C4-2B (cell line): ENCODE results near the gene SLC1A4.
"Not testable (repeated sequence)": the region's sequence is repeated elsewhere in the genome, so short reads cannot be mapped to it uniquely, and the experiment has no call there.

Experiments
- H3K27ac ChIP-seq: fragments of 450-650 bp; 2 replicates; pipeline ENCODE4 v1.5.1; 2017
- ZFX ChIP-seq: fragments of 450-650 bp; IDR thresholded peaks from 2 replicates; pipeline ENCODE4 v1.6.1; 2017
- TF ChIP-seq, protein P1 (sequence below): fragments of 450-650 bp; conservative IDR thresholded peaks from 2 replicates; pipeline ENCODE4 v1.5.1; 2017; ENCODE audit warnings: mild to moderate bottlenecking

Gene SLC1A4

DNA sequence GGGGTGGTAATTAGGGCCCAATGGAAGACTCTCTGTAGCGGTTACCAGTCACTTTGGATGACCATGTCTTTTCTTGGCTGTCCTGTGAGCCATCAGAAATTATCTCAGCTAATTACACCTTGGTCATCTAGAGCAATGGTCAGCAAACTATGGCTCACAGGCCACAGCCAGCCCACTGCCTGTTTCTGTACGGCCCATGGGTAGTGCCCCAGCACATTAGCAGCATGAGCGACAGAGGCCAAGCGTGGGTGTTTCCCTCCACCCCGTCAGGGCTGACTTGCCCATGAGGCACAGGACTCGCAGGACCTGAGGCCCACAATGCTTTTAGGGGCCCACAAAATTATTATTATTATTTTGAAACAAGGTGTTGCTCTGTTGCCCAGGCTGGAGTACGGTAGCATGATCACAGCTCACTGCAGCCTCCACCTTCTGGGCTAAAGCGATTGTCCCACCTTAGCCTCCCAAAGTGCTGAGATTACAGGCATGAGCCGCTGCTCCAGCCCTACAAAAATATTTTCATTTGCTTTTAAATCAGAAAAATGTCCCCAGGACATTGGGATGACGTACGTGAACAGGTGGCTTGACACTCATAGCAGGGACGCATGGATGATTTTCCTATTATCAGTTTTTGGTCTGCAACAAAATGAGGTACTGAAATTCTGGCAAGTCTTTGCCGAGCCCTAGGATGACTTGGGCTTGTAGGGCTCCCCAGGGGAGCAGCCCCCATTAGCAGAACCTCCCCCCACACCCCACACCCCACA lies 37.7 kb downstream of the SLC1A4 start:
- H3K27ac ChIP-seq = no peak overlapping the region
- no peak for TF ChIP-seq ZFX
- TF ChIP-seq, protein P1, sequence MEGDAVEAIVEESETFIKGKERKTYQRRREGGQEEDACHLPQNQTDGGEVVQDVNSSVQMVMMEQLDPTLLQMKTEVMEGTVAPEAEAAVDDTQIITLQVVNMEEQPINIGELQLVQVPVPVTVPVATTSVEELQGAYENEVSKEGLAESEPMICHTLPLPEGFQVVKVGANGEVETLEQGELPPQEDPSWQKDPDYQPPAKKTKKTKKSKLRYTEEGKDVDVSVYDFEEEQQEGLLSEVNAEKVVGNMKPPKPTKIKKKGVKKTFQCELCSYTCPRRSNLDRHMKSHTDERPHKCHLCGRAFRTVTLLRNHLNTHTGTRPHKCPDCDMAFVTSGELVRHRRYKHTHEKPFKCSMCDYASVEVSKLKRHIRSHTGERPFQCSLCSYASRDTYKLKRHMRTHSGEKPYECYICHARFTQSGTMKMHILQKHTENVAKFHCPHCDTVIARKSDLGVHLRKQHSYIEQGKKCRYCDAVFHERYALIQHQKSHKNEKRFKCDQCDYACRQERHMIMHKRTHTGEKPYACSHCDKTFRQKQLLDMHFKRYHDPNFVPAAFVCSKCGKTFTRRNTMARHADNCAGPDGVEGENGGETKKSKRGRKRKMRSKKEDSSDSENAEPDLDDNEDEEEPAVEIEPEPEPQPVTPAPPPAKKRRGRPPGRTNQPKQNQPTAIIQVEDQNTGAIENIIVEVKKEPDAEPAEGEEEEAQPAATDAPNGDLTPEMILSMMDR = no peak

DNA sequence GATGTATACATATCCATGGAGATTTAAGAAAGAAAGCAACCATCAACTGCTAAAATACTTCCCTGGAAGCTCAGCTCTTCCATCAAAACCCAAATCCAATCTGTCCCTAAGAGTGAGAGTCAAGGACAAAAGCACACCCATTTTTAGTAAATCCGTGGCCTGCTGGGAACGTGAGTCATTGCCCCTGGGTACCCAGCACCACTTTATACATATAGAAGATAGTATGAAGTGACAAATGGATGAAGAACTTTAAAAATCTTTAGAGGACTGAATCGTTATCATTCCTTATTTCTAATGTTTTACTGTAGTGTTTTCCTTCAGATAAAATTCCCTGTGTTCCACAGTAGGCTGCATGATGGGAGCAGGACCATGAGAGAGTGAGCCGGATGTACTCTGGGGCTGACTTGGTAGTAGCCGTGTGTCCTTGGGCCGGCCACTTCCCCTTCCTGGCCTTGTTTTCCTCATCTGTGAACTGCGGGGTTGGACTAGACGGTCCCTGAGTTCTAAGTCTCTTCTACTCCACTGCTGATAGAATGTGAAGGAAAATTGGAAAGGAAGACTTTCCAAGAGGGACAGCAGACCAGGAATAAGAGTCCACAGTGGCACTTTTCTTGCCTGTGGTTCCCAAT lies 38.5 kb downstream of the SLC1A4 start:
- TF ChIP-seq, protein P1 = no peak
- TF ChIP-seq ZFX = no peak
- H3K27ac ChIP-seq = no peak overlapping the region

DNA sequence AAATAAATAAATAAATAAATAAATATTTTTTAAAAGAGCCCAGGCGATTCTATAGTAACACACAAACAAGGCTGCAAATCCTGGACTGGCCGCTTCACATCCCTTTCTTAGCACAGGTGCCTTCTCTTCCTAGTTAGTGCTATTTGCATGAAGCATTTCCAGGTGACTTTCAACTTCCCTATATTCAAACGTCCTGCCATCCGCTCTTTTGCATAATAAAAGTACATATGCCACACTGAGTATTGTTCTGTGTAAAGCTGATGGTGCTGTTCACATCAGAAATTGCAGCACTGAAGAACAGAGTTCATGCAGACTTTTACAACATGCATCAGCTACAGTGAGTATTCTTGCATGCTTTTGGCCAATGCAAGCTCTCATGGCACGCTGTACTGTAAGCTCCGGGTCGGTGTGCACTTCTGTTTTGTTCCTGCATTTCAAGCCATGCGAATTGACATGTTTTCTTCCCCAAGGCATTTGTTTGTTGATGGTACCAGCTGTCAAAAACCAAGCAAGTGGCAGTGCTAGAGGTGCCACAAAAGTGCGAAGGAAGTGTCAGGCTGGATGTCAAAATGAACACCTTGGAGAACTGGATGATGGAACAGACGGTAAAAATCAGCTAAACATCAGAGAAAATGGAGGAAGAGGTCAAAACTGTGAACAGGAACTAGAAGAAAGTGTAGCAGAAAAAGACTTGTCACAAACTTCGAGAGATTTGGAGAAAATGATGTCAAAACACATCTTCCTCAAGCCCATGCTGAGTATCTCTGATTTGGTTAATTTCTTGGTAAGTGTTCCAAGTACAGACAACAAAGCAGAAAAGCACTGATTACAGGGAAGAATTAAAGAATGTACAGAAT lies 41.5 kb downstream of the SLC1A4 start:
- no peak overlapping the region for H3K27ac ChIP-seq
- TF ChIP-seq, protein P1 = no peak
- TF ChIP-seq ZFX = no peak

- H3K27ac ChIP-seq = no peak overlapping the region
- no peak for TF ChIP-seq ZFX
- TF ChIP-seq, protein P1 = no peak
Observed at GRCh38 chr2:65031341-65032018, 42.3 kb downstream of the SLC1A4 start.

GRCh38 chr2:65032019-65032975 lies 43.1 kb downstream of the SLC1A4 start:
- TF ChIP-seq ZFX = no peak
- TF ChIP-seq, protein P1 = no peak
- no peak overlapping the region for H3K27ac ChIP-seq

GRCh38 chr2:65033178-65033577 lies 44.0 kb downstream of the SLC1A4 start:
- H3K27ac ChIP-seq = no peak overlapping the region
- TF ChIP-seq, protein P1 = no peak; the same call in 1 of the 2 replicates
- no peak for TF ChIP-seq ZFX

DNA sequence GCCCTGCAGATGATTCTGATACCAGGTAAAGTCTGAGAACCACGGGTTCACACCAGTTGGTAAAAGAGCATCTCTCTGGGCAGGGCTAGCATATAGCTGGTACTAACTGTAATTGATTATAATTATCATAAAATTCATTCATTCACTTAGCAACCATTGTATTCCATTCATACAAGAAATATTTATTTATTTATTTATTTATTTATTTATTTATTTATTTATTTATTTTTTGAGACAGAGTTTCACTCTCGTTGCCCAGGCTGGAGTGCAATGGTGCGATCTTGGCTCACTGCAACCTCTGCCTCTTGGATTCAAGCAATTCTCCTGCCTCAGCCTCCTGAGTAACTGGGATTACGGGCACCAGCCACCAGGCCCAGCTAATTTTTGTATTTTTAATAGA lies 44.5 kb downstream of the SLC1A4 start:
- not testable (repeated sequence) for H3K27ac ChIP-seq
